Ureter (tissue), 1 donor: ENCODE data around the gene URAD. TPM values are rescaled to one million over a fixed set of nuclear protein-coding genes. Genes with fewer than 3 reads are reported as not detected.

Source experiments
- DNase-seq: peaks from one replicate; pipeline ENCODE4 v3.0.0-alpha.2; 2020; ENCODE audit warnings: low spot score
- total RNA-seq: library from RNA; stranded (reverse); gene quantifications from one replicate; pipeline ENCODE4 v1.2.4, GENCODE V29; 2023
- donor health status: DM: yes; HTN: yes; CAD: no.

Gene URAD
- total RNA-seq, 1 donor from 2014 or later: not detected

DNA sequence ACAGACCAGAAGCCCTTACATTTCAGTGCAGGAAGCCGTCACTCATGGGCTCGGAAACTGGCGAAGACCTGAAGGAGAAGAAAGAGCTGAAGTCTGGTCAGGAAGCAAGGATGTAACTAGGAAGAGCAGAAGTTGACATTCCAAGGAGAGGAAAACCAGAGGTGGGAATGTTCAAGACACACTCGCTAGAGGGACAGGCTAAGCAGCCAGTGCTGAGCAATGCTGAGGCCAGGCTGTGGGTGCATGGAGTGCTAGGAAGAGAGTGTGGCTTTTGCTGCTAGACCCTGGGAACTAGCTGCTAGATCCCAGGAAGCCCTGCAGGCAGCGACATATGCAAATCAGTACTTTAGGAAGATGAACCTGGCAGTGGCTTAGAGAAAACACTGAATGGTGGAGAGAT is 12.1 kb upstream of the URAD start:
- no peak for DNase-seq

DNA sequence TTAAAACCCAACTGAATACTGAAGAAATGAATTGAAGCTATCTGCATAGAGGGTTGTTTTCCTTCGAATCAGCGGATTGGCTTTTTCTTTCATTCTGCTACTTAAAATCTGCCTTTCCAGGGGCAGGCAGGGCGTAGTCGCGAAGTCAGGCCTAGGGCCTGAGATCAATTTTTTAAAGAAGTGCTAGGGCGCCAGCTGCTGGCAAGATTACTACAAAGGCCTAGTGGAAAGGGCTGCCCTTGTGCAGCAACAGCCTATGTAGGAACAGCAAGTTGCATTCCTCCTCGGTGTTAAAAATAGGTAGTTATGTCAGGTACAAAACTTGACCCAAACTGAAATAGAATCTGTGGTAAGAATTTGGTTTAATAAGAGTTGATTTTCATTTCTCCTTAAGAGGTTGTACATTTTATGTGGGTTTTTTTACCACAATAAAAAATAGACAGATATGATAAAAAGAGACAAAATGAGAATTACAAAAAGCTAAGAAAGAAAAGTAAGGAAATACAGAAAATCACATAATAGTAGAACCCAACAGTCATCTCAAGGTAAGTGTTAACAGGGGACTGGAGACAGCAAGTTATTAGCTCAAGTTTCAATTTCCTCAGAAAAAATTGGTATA is 9.5 kb upstream of the URAD start:
- no peak for DNase-seq

DNA sequence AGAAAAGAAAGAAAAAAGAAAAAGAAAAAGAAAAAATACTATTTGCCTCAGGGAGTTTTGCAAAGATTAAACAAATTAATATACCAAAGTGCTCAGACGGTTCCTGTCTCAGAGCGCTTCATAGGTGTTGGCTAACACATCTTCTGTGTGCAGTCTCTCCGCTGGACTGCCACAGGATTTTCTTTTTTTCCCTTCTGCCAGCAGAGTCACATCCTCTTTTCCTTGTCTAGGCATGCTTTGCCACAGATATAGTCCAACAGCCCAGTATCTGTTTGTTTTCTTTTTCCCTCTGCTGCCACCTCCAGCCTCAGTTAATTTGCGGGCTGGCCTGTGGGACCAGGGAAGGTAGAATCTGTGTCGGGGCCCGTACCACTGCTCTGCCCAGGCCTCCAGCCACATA is 3.4 kb upstream of the URAD start:
- DNase-seq: no peak

DNA sequence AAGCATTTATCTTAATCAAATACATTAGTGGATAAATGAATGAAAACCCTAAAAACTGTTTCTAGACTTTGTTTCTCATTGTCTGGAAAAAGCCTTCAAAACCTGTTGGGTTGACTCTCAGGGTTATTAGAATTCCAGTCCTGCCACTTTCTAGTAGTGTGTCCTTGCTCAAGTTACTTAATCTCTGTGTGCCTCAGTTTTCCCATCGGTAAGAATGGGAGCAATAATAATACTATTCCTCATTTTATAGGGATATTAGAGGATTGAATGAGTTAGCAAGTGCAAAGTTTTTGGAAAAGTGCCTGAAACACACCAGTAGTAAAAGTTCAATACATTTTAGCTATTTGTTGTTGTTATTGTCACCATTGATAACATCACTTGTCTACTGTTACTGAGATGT is 2.9 kb downstream of the URAD start:
- no peak for DNase-seq

DNA sequence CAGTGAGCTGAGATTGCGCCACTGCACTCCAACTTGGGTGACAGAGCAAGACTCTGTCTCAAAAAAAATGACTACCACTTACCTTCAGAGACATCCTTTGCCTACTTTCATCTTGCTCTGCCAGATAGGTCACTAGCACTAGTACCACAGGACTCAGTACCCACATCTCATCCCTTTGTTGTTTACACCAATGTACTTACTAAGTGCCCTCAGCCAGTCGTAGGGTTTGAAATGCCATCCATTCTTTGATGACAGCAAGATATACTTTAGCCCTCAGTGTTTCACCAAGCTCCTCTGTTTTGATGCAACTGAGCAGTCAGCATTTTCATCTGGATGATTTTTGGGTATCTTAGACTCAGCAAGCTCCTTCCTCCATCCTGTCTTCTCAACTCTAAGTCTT is 6.1 kb downstream of the URAD start:
- no peak for DNase-seq

DNA sequence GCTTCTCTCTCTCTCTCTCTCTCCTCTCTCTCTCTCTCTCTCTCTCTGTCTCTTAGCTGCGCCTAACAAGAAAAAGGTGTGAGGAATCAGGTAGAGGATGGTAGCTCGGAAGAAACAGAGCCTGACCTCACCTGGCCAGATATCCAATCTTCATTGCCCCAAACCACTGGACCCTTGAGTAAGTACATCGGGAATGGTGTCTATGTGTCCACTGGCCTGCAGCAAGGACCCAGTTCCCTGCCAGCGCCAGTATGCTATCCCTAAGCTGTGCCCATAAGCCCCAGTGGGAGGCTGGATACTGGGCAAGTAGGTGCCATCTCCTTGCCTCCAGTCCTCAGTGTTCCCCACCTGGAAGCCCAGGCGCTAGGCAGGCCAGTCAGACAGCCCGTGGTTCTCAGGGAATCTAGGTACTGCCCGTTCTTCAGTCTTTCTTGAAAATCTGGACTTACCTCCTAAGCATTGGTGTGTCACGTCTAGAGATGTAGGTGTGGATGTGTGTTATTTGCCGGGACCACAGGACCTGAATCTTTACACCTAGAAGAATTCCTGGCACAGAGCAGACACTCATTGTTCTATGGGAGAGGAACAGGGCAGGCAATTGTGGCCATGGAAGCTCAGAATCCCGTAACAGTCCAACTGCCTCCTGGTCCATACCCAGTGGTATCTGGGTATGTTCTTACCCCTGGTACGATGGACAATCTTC is 7.3 kb downstream of the URAD start:
- DNase-seq: no peak

DNA sequence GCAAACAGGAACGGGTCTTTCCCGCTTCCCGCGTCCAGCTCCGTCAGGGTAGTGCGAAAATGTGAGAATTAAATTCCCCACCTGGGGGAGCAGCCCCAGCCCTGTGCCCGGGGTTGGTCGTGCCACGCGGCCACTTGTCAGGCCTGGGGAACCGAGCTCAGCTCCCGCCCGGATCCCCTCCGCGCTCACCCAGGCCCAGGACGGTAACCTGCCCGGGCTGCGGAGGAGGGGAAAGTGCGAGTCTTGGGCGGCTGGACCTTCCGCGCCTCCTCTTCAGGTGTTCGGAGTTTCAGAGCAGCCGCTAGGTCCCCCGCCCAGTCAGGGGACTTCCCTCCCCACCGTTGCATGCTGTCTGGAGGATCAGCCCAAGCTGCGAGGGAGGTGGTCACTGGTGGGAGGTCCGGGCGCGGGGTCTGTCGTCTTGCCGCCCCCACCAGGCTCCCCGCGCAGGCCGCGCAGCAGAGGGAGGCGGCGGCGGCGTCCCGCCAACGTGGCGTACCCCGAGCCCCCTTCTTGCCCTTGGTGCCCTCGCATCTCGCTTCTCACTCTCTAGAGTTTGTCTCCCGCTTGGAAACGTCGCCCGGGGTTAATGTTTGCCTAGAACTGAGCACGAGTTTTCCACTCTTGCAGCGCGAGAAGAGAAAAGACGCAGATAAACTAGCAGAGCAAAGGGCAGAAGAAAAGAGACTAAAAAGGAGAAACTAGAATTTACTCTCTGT is 8.1 kb downstream of the URAD start:
- no peak for DNase-seq

DNA sequence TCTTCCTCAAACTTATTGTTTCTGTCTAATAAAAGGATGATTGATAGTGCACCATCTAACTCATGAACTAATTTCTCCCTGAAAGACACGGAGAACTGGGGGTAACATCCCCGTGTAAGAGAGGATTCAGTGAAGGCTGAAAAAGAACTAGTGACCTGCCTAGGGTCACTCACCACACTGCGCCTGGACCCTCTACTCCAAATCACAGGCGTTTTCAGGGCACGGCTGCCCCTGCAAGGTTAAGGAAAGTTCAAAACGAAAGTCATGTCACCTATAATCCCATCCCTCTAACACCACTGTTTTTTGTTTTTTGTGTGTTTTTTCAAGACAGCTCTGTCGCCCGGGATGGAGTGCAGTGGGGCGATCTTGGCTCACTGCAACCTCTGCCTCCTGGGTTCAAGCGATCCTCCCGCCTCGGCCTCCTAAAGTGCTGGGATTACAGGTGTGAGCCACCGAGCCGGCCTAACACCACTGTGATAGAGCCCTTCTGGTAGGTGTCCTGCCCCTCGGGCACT is 8.7 kb downstream of the URAD start:
- no peak for DNase-seq

DNA sequence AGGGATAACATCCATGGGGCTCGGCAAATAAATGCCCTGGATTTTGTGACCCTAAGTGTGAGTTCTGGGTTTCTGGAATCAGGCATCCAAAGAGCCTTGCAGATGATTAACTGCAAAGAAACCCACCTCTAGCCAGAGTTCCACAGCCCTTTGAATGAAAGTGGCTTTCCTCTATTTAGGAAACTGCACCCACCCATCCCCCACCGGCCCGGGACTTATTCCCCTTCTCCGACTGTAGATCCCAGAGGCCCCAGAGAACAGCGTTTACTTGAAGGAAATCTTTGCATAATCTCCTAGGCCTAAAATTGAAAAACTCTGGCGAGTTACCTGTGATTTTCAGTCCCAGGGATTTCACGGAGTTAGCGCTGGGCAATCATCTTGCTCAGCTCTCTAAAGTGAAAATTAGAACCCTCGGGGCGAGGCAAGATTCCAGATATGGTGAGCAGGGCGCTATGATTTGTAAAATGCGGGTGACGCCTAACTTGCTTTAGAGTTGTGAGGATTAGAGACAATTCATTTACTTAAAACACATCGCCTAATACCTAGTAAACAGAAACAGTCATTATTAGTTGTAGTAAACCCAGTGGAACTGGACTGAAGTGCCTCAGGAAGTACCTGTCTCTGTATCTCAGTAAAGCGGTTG is 9.4 kb downstream of the URAD start:
- DNase-seq: no peak

DNA sequence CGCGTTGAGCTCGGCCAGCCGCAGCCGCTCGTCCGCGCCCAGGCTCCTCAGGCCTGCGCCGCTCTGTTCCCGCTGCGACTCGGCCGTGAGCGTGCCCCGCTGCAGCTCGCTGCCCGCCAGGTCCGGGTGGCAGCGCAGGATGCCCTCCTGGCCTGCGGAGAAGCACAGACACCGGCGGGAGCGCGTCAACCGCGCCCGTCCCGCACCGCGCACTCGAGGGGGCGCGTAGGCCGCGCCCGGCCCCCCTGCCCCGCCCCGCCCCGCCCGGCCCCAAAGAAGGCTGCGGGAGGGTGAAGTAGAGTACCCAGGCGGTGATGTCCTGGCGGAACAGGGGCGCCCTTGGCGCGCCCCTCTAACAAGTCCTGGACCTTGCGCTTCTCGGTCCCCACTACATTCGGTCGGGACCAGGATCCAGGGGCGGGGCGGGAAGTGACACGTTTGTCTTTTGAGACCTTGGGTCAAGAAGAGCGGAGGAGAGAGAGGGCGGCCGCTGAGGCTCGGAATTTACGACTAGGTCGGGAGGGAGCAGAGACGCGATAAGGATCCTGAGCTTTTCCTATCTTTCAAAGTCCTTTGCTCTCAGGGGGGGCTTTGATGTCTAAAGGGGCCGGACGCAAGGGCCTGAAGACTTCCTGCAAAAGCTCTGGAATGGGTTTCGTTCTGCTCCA is 10.1 kb downstream of the URAD start:
- no peak for DNase-seq

DNA sequence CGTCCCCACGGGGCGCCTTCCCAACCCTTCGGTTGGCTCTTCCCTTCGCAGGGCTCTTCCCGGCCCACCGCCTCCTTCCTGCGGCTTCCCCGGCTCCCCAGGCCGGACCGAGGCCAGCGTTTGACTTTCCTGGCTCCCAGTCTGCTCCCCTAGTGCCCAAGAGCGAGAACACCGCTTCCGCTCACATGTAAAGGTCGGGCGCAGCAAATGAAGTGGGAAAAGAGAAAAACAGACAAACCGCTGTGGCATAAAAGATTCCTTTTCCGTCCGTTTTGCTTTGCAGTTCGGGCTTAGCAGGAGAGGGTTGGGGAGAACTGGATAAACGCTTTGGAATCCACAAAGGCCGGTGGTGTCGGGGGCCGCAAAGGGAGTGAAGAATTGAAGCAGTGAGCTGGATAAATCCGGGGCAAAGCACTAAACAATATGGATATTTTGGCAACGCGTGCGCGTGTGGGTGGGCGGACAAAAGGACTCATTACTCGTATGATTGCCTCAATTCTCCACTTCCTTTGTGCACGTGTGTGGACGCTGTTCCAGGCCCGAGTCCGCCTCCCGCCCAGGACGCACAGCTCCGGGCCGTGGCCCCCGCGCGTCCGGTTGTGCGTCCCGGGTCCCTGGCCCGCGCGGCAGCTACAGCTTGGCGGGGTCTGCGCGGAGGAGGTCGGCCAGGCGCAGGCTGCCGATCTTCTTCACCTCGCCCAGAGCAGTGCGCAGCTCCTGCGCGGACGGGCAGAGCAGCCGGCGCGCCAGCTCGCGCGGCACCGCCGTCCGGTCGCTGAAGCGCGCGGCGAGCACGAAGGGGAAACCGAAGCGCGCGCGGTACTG is 10.8 kb downstream of the URAD start:
- no peak for DNase-seq

DNA sequence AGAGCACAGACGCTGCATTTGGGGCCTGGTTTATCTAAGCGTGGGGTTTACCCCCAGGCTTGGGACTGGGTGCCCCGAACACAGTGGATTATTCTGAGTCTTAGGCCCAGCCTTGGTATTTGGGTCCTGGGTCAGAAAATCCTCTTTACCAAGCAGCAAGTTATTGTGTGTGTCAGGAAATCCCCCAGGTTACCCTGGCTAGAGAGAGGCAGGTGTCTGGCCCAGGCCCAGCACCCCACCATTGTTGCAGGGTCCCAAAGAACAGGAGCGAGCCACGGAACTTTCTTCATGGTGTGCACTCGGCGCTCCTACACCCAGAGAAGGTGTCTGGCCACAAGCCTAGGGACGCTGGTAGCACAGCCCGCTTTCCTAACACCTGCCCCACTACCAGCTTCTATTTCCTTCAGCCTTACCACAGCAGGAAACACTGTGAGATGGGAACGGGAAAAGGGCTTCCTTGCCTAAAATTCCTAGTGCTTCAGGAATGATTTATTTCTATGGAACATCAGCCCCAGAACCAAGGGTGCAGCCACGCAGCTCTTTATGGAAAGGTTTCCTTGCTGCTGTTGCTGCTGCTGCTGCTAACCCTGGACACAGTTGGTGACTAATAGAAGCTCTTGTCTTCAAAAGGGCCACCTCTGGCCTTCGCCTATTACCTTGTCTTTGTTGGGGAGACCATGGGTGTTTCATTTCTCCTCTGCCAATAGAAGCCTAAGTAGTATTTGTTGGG is 12.0 kb downstream of the URAD start:
- DNase-seq: no peak

DNA sequence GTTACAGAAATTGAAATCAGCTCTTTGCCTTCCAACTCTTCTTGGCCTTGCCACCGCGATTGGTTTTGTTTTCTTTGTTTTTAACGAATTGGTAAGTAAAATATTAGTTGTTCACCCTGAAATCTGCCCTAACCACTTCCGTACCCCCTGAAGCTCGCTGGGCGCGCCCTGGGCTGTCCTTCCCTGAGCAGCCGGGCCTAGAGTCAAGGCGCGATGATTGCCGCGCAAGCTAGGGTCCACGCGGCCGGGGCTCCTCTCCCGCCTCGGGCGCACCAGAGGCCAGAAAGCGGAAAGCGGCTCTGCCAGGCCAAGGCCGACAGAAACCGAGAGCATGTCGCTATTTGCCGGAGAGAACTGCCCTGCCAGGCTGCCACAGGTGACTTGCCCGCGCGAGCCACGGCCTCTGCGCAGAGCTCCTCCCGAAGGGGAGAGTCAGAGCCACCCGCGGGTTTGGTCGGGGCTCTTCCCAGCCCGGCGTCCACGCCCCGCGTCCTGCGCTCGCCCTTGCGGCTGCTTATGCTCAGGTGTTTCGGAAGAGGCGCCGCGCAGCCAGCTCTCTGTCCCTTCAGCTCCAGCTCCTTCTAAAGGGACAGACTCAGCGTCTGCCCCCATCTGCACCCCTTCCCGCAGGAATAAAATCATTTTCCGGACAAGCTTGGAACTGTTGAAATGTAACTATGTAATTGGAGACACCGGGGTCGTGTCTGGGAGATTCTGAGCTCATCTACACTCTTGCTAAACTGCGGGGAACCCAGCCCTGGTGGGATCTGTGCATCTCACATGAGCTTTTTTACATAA is 12.7 kb downstream of the URAD start:
- DNase-seq: no peak

DNA sequence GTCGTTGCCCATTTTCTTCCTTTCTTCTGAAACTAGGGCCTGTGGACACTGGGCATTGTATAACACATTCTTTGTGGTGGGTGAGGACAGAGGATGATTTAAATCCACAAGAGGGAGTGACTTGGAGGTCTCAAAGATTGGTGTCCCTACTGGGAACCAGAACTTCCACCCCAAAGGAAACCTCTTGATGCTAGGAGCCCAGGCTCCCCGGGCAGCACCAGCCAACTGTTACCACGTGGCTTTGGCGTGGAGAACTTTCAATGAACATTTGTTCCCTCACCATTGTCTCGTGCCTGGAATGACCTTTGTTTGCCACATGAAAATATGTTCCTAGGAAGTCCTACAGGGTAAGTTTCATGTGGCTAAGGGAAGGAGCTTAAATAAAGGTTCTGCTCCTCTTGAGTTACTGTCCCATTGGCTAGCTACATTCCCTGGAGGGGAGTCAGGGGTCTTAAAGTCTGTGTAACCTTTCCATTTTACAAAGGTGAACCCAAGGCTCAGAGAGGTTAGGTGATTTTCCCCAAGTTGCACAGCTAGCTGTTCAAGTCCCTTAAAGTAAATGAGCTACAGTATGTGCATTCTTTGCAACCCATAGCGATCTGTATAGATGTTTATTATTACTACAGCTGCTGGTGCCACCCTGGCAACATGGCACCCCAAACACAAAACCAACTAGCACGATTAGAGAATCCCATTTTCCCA is 14.4 kb downstream of the URAD start:
- no peak for DNase-seq

DNA sequence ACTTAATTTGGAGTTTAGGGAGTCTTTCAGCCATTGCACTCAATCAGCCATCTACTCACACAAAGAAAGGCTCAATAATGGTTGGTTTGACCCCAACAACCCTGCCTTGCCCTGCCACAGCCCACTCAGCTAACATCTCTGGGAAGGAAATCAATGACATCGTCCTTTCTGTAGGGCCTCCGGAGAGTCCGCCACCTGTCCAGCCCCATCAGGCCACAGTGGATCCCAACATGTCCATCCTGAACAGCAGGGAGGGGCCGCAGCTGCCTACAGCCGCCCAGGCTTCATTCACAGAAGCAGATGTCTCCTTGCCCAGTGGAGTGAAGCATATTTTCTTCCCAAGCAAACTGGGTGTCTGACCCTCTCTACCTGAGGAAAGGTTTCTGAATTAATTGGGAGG is 15.2 kb downstream of the URAD start:
- no peak for DNase-seq

DNA sequence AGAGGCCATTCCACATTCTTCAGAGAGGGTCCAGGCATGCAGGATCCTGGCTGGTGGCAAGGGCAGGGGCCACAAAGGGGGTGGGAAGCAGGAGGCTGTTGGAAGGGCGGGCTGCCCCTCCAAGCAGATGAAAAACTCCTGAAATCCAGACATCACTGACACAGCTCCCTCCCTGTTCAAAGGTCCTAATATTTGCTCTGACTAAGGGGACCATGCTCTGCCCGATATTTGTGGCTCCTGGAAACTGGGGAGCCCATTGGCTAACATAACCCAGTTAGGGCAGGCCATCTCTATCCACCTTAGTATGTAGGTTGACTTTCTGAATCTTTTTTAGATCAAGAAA is 16.0 kb downstream of the URAD start:
- no peak for DNase-seq

DNA sequence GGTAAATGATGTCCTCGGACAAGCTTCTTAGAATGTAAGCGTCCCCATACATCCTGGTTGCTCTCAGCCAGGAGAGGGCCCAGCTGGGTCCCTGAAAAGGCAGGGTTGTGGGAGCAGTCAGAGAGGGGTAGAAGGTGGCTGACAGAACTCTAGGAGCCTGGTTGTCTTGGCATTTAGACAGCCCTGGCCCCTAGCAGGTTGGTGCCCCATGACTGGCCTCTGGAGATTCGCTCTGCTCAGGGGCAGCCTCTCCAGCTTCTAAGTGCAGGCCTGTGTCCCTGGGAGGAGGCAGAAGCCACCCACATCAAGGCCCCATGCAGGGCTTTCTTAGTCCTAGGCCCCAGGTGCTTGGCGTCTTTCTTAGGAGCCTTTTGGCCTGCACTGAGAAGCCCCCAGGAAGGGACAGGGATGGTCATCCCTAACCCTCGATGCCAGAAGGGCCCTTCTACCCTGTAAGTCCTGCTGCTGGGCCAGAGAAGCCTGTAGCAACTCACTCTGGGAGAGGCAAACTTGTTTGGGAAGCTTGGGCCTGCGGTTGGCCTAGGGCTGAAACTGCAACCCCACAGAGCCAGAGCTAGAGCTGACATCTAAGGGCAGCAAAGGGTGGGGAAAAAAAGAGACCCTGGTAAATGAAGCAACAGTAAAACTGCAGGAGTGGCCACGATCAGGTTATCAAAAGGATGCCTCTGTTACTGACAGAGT is 16.6 kb downstream of the URAD start:
- no peak for DNase-seq

DNA sequence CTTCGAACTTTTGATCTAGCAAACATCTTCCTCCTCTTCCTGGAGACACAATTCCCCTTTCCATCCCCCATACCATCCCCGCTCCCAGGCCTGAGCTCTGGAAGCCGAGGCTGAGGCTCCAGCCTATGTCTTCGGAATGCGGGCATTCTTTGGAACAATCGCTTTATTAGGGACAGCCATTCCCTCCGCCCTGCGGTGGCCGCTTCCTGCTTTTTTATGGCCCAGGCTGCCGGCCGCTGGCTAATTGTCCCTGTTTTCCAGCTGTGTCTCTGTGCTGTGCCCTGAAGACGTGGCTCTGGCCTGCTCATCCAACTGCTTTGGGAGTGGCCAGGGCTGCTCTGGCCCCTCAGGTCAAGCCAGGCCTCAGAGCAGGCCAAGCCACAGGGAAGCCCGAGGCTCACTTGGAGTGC is 17.3 kb downstream of the URAD start:
- no peak for DNase-seq
